ENCODE data around the gene AADACL4. TPM values are rescaled to one million over a fixed set of nuclear protein-coding genes. Genes with fewer than 3 reads are reported as not detected.

Gene AADACL4
- total RNA-seq, 5 donors from 2014 or later (not counting 1 experiment from before 2014, with no cell fraction given), result not detected

DNA sequence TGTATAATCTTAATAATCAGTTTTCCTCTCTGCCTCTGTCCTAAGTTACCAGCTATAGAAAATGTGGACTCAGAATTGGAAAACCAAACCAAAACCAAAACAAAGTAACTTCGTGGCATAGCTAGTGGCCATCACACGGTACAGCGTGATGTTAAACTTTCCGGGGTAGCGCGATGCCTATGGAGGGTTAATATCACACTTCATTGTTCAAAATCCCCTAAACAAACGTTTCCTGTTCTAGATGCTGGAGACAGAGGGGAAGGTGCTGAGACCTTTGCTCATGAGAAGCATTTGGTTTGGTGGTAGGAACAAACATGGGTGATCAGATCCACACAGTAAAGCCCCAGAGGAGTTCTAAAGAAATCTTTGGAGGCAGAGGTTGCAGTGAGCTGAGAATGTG is 4.9 kb downstream of the AADACL4 start:
- ATAC-seq (replicated peaks in 1 of 4), result no peak
- H3K27ac ChIP-seq (ENCODE audit: low read length), result no peak overlapping the region
- H3K27ac Mint-ChIP-seq, result no peak overlapping the region

DNA sequence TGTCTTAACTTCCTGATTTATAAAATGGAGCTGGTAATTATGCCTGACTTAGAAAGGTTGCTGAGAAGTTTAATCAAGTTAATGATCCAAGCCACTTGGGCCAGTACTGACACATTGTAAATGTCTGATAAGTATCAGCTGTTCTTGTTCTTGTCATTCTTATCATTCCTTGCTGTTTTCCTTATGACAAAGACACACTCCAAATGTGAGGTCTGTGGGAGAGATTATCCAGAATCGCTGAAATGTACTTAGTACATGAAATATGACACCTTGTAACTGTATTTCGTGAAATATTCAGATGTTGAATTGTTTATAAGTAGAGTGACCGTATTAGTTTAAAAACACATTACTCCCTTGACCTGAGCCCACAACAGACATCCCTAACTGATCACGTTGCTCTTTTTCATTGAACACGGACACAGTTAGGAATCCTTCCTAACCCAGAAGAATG is 6.1 kb downstream of the AADACL4 start:
- H3K27me3 Mint-ChIP-seq, result peaks cover 12 to 25% of the 10 kb centered on the region in 2 donors
- Histone ChIP-seq H3K36me3 (ENCODE audit: control insufficient read depth in 2 of 2, extremely low read depth in 1 of 2, insufficient read depth in 1 of 2, low read length in 1 of 2) (no peaks in the 10 kb centered on the region), H3K4me3 (ENCODE audit: control insufficient read depth in 1 of 2, extremely low read depth in 1 of 2, low read length in 1 of 2) (no peak overlapping the region), H3K27me3 (replicated peaks in 1 of 2; ENCODE audit: control insufficient read depth in 2 of 2, extremely low read depth in 1 of 2, insufficient read depth in 2 of 2, low read length in 1 of 2) (peaks cover 0 to 39% of the 10 kb centered on the region in 2 experiments), H3K4me1 (ENCODE audit: control insufficient read depth in 1 of 2, extremely low read depth in 1 of 2, insufficient read depth in 2 of 2, low read length in 2 of 2) (no peaks in the 10 kb centered on the region), H3K9me3 (no peaks in the 10 kb centered on the region), H3K27ac (ENCODE audit: low read length) (no peak overlapping the region)
- no peak for ATAC-seq (replicated peaks in 1 of 4)
- no peak overlapping the region for H3K27ac Mint-ChIP-seq
- no peaks in the 10 kb centered on the region for H3K36me3 Mint-ChIP-seq
- CTCF ChIA-PET, result interaction anchor here in 1 of 2 donors (0.6 kb wide), 1 partner anchor 1043 kb away, joined by 3 read pairs; no protein-coding TSS in a partner anchor
- DNase-seq, result no peak
- no peak overlapping the region for H3K4me3 Mint-ChIP-seq
- H3K9me3 Mint-ChIP-seq, result no peaks in the 10 kb centered on the region
- H3K4me1 Mint-ChIP-seq, result no peaks in the 10 kb centered on the region
- POLR2A ChIA-PET, result no interaction called here
- WGBS (ENCODE audit: insufficient coverage), result no CpG with 5 or more reads among the region's 5 CpGs

More for the DNA sequence above, 4.9 kb downstream of the AADACL4 start:
- WGBS (ENCODE audit: insufficient coverage), result no CpG with 5 or more reads among the region's 7 CpGs
- H3K4me1 Mint-ChIP-seq, result no peaks in the 10 kb centered on the region
- CTCF ChIA-PET, result no interaction called here
- peaks cover 0 to 41% of the 10 kb centered on the region in 2 experiments for H3K27me3 ChIP-seq (replicated peaks in 1 of 2; ENCODE audit: control insufficient read depth in 2 of 2, extremely low read depth in 1 of 2, insufficient read depth in 2 of 2, low read length in 1 of 2)
- H3K36me3 ChIP-seq (ENCODE audit: control insufficient read depth in 2 of 2, extremely low read depth in 1 of 2, insufficient read depth in 1 of 2, low read length in 1 of 2), result no peaks in the 10 kb centered on the region
- no peaks in the 10 kb centered on the region for H3K9me3 ChIP-seq
- H3K4me1 ChIP-seq (ENCODE audit: control insufficient read depth in 1 of 2, extremely low read depth in 1 of 2, insufficient read depth in 2 of 2, low read length in 2 of 2), result no peaks in the 10 kb centered on the region
- H3K9me3 Mint-ChIP-seq, result no peaks in the 10 kb centered on the region
- H3K4me3 Mint-ChIP-seq, result no peak overlapping the region
- H3K27me3 Mint-ChIP-seq, result peaks cover 12 to 25% of the 10 kb centered on the region in 2 donors
- no peak overlapping the region for H3K4me3 ChIP-seq (ENCODE audit: control insufficient read depth in 1 of 2, extremely low read depth in 1 of 2, low read length in 1 of 2)
- POLR2A ChIA-PET, result interaction anchor here in 1 of 2 donors (0.5 kb wide), 1 partner anchor 524 kb away, joined by 3 read pairs; no protein-coding TSS in a partner anchor
- DNase-seq, result no peak
- H3K36me3 Mint-ChIP-seq, result no peaks in the 10 kb centered on the region

DNA sequence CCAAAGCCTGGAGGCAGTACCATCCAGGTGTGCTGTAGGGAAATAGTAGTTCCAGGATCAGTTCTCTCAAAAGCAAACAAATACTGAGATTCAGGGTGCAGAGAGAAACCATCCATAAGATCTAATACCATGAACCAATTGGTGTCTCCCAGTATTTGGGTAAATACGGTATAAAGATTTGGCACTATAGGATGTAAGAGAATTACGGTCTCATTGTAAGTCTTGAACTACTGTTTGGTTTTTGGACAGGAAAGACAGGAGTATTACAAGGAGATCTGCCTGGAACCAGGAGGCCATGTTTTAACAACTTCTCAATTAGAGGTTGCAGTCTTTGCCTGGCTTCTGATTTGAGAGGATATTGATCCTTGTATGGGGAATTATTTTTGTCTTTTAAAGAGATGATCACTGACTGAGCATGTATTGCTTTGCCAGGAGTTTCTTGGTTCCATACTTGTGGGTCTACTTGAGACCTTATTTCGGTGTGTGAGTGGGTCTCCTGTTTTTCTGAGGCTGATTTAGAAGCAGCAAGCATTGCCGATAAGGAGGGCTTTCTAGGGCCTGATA is 10.2 kb downstream of the AADACL4 start:
- H3K4me1 ChIP-seq (ENCODE audit: control insufficient read depth in 1 of 2, extremely low read depth in 1 of 2, insufficient read depth in 2 of 2, low read length in 2 of 2), result peaks cover 0 to 3% of the 10 kb centered on the region in 2 experiments
- ChIA-PET CTCF (no interaction called here), POLR2A (no interaction called here)
- WGBS (ENCODE audit: insufficient coverage), result 86% methylated on average over 2 of the region's 4 CpGs
- H3K27me3 ChIP-seq (replicated peaks in 1 of 2; ENCODE audit: control insufficient read depth in 2 of 2, extremely low read depth in 1 of 2, insufficient read depth in 2 of 2, low read length in 1 of 2), result peaks cover 0 to 29% of the 10 kb centered on the region in 2 experiments
- peaks cover 9 to 22% of the 10 kb centered on the region in 2 donors for H3K27me3 Mint-ChIP-seq
- H3K9me3 Mint-ChIP-seq, result no peaks in the 10 kb centered on the region
- H3K4me3 ChIP-seq (ENCODE audit: control insufficient read depth in 1 of 2, extremely low read depth in 1 of 2, low read length in 1 of 2), result no peak overlapping the region
- H3K27ac ChIP-seq (ENCODE audit: low read length), result no peak overlapping the region
- no peak overlapping the region for H3K27ac Mint-ChIP-seq
- no peaks in the 10 kb centered on the region for H3K9me3 ChIP-seq
- no peak overlapping the region for H3K4me3 Mint-ChIP-seq
- peaks cover 4 to 7% (median 6%) of the 10 kb centered on the region in 3 donors for H3K4me1 Mint-ChIP-seq
- no peak for DNase-seq
- no peaks in the 10 kb centered on the region for H3K36me3 Mint-ChIP-seq
- H3K36me3 ChIP-seq (ENCODE audit: control insufficient read depth in 2 of 2, extremely low read depth in 1 of 2, insufficient read depth in 1 of 2, low read length in 1 of 2), result no peaks in the 10 kb centered on the region
- ATAC-seq (replicated peaks in 1 of 4), result no peak

DNA sequence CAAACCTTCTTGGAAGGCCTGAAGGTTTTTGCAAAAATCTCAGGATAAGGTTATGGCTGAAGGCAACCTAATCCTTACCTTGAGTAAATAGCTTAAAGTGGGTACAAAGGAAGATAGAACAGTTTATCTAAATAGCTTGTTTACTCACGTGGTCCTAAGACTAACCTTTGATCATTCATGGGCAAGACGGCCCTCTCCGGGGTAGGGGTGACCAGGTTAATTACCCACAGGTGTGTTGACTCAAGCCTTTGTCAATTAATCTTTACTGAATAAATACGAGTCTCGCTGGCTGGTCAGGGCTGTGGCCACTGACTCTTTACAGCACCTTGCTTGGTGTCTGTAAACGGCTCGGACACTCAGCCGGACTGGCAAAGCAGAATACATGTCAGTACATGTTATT is 10.8 kb downstream of the AADACL4 start:
- peaks cover 6 to 20% of the 10 kb centered on the region in 2 donors for H3K27me3 Mint-ChIP-seq
- DNase-seq, result no peak
- Histone ChIP-seq H3K27me3 (replicated peaks in 1 of 2; ENCODE audit: control insufficient read depth in 2 of 2, extremely low read depth in 1 of 2, insufficient read depth in 2 of 2, low read length in 1 of 2) (peaks cover 0 to 24% of the 10 kb centered on the region in 2 experiments), H3K36me3 (ENCODE audit: control insufficient read depth in 2 of 2, extremely low read depth in 1 of 2, insufficient read depth in 1 of 2, low read length in 1 of 2) (no peaks in the 10 kb centered on the region), H3K27ac (ENCODE audit: low read length) (no peak overlapping the region), H3K9me3 (no peaks in the 10 kb centered on the region), H3K4me1 (ENCODE audit: control insufficient read depth in 1 of 2, extremely low read depth in 1 of 2, insufficient read depth in 2 of 2, low read length in 2 of 2) (peaks cover 0 to 4% of the 10 kb centered on the region in 2 experiments), H3K4me3 (ENCODE audit: control insufficient read depth in 1 of 2, extremely low read depth in 1 of 2, low read length in 1 of 2) (no peak overlapping the region)
- 90% methylated on average over 8 of the region's 8 CpGs for whole genome bisulfite sequencing (ENCODE audit: insufficient coverage)
- ATAC-seq (replicated peaks in 1 of 4), result no peak
- POLR2A ChIA-PET, result interaction anchor here in 1 of 2 donors (0.6 kb wide), 1 partner anchor 137 kb away, joined by 7 read pairs; the partner anchor contains the start of gene PRAMEF1
- CTCF ChIA-PET, result no interaction called here
- no peak overlapping the region for H3K4me3 Mint-ChIP-seq
- no peaks in the 10 kb centered on the region for H3K36me3 Mint-ChIP-seq
- no peak overlapping the region for H3K27ac Mint-ChIP-seq
- no peaks in the 10 kb centered on the region for H3K9me3 Mint-ChIP-seq
- peaks cover 4 to 7% (median 6%) of the 10 kb centered on the region in 3 donors for H3K4me1 Mint-ChIP-seq

DNA sequence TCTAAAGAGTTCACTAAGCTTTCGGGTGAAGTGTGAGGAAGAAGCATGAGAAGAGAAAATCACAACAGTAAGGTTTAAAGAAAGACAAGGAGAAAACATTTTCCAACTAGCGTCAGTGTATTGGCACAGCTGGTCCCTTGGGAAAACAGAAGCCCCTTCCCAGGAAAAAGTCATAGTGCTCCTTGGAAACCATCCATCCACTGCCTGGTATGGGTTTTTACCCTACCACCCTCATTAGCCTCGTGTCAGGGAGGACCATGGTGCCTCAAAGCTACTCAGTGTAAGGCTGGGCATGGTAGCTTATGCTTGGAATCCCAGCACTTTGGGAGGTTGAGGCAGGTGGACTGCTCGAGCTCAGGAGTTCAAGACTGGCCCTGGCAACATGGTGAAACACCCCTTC is 12.7 kb downstream of the AADACL4 start:
- Mint-ChIP-seq H3K27ac (no peak overlapping the region), H3K36me3 (no peaks in the 10 kb centered on the region), H3K9me3 (no peaks in the 10 kb centered on the region), H3K4me1 (peaks cover 4 to 7% (median 6%) of the 10 kb centered on the region in 3 donors), H3K27me3 (peaks cover 0 to 15% of the 10 kb centered on the region in 2 donors), H3K4me3 (no peak overlapping the region)
- H3K4me3 ChIP-seq (ENCODE audit: control insufficient read depth in 1 of 2, extremely low read depth in 1 of 2, low read length in 1 of 2), result no peak overlapping the region
- no peak overlapping the region for H3K27ac ChIP-seq (ENCODE audit: low read length)
- WGBS (ENCODE audit: insufficient coverage), result no CpG with 5 or more reads among the region's 4 CpGs
- ATAC-seq (replicated peaks in 1 of 4) (no peak), DNase-seq (no peak)
- no peaks in the 10 kb centered on the region for H3K9me3 ChIP-seq
- peaks cover 0 to 15% of the 10 kb centered on the region in 2 experiments for H3K27me3 ChIP-seq (replicated peaks in 1 of 2; ENCODE audit: control insufficient read depth in 2 of 2, extremely low read depth in 1 of 2, insufficient read depth in 2 of 2, low read length in 1 of 2)
- POLR2A ChIA-PET, result no interaction called here
- H3K36me3 ChIP-seq (ENCODE audit: control insufficient read depth in 2 of 2, extremely low read depth in 1 of 2, insufficient read depth in 1 of 2, low read length in 1 of 2), result no peaks in the 10 kb centered on the region
- peaks cover 0 to 4% of the 10 kb centered on the region in 2 experiments for H3K4me1 ChIP-seq (ENCODE audit: control insufficient read depth in 1 of 2, extremely low read depth in 1 of 2, insufficient read depth in 2 of 2, low read length in 2 of 2)
- CTCF ChIA-PET, result interaction anchor here (0.6 to 1.0 kb wide), 4 partner anchors 12 to 386 kb away, joined by 3 to 6 read pairs (median 4); no protein-coding TSS in a partner anchor

DNA sequence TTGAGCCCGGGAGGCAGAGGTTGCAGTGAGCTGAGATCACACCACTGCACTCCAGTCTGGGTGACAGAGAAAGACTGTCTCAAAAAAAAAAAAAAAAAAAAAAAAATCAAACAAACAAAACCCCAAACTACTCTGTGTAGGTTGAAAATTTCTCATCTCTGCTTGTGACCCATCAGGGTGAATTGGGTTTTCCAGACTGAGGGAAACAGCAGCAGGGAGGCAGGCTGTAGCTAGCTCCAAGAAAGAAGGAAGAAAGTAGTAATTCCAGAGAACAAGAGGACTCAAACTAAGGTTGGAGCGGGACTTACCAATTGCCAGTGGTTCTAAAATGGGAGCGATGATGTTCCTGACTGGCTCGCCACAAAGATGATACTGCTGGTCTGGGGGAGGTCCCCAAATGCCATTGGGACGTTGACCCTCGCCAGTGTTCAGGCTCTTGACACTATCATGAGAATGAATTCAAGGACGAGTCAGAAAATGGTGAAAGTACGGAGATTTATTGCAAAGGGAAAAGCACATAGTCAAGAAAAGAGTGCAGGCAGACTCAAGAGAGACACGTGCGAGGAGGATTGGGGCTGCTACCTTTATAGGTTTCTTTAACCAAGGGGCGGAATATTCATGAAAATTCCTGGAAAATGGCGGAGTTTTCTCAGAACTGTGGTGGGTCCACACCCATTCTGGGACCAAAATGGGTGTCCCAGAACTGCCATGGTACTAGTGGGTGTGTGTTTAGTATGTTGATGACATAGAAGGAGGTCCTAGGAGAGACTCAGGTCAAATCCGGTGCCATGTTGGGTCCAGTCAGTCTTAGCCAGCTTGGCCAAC is 13.4 kb downstream of the AADACL4 start:
- Histone ChIP-seq H3K4me1 (ENCODE audit: control insufficient read depth in 1 of 2, extremely low read depth in 1 of 2, insufficient read depth in 2 of 2, low read length in 2 of 2) (peaks cover 0 to 4% of the 10 kb centered on the region in 2 experiments), H3K9me3 (no peaks in the 10 kb centered on the region), H3K27ac (ENCODE audit: low read length) (no peak overlapping the region), H3K27me3 (replicated peaks in 1 of 2; ENCODE audit: control insufficient read depth in 2 of 2, extremely low read depth in 1 of 2, insufficient read depth in 2 of 2, low read length in 1 of 2) (peaks cover 0 to 8% of the 10 kb centered on the region in 2 experiments), H3K4me3 (ENCODE audit: control insufficient read depth in 1 of 2, extremely low read depth in 1 of 2, low read length in 1 of 2) (no peak overlapping the region), H3K36me3 (ENCODE audit: control insufficient read depth in 2 of 2, extremely low read depth in 1 of 2, insufficient read depth in 1 of 2, low read length in 1 of 2) (no peaks in the 10 kb centered on the region)
- H3K36me3 Mint-ChIP-seq, result no peaks in the 10 kb centered on the region
- no peaks in the 10 kb centered on the region for H3K9me3 Mint-ChIP-seq
- 88% methylated on average over 12 of the region's 13 CpGs for WGBS (ENCODE audit: insufficient coverage)
- H3K27ac Mint-ChIP-seq, result no peak overlapping the region
- H3K27me3 Mint-ChIP-seq, result peaks cover 0 to 9% of the 10 kb centered on the region in 2 donors
- ChIA-PET POLR2A (no interaction called here), CTCF (interaction anchor here (0.6 to 2.4 kb wide), 5 partner anchors 11 to 670 kb away, joined by 3 to 23 read pairs (median 3); no protein-coding TSS in a partner anchor)
- DNase-seq (no peak), ATAC-seq (replicated peaks in 1 of 4) (no peak)
- H3K4me3 Mint-ChIP-seq, result no peak overlapping the region
- H3K4me1 Mint-ChIP-seq, result peaks cover 4 to 7% (median 6%) of the 10 kb centered on the region in 3 donors

All from T-cell (primary cell).